Smooth muscle cell (in vitro differentiated cells): ENCODE measurements around the gene HCN1. TPM values are rescaled to one million over a fixed set of nuclear protein-coding genes. Genes with fewer than 3 reads are reported as not detected.

Experiments used
- DNase-seq: peaks from one replicate; lab custom pipeline; 2025; ENCODE audit not compliant: unreplicated experiment; lab: John Stamatoyannopoulos, UW
- H2AFZ ChIP-seq: fragments of 200-600 bp; sonication (generic); 2 replicates; pipeline ENCODE4 v1.6.0; 2016; ENCODE audit warnings: antibody characterized with exemption, low read depth, mild to moderate bottlenecking
- H3F3A ChIP-seq: fragments of 200-600 bp; sonication (generic); 2 replicates; pipeline ENCODE4 v1.6.0; 2017; ENCODE audit warnings: antibody characterized with exemption, low read depth
- H3K27ac ChIP-seq: fragments of 200-600 bp; sonication (generic); 2 replicates; pipeline ENCODE4 v1.5.1; 2016; ENCODE audit warnings: low read depth, mild to moderate bottlenecking
- H3K27me3 ChIP-seq: fragments of 200-600 bp; sonication (generic); 2 replicates; pipeline ENCODE4 v1.6.1; 2016; ENCODE audit warnings: low read depth, mild to moderate bottlenecking
- H3K36me3 ChIP-seq: fragments of 200-600 bp; sonication (generic); 2 replicates; pipeline ENCODE4 v1.5.1; 2016; ENCODE audit warnings: low read depth
- H3K4me1 ChIP-seq: fragments of 200-600 bp; sonication (generic); 2 replicates; pipeline ENCODE4 v1.5.1; 2016; ENCODE audit warnings: low read depth
- H3K4me2 ChIP-seq: fragments of 200-600 bp; sonication (generic); 2 replicates; pipeline ENCODE4 v1.6.0; 2016; ENCODE audit warnings: mild to moderate bottlenecking
- H3K4me3 ChIP-seq: fragments of 200-600 bp; sonication (generic); 2 replicates; pipeline ENCODE4 v1.5.1; 2016; ENCODE audit warnings: mild to moderate bottlenecking
- H3K79me2 ChIP-seq: fragments of 200-600 bp; sonication (generic); 2 replicates; pipeline ENCODE4 v1.6.0; 2016; ENCODE audit warnings: low read depth, mild to moderate bottlenecking
- H3K9ac ChIP-seq: fragments of 200-600 bp; sonication (generic); 2 replicates; pipeline ENCODE4 v1.6.0; 2016; ENCODE audit warnings: low read depth
- H3K9me3 ChIP-seq: fragments of 200-600 bp; sonication (generic); replicated peaks from 2 replicates; pipeline ENCODE4 v1.5.1; 2016; ENCODE audit warnings: low read depth
- H4K20me1 ChIP-seq: fragments of 200-600 bp; sonication (generic); 2 replicates; pipeline ENCODE4 v1.6.0; 2016; ENCODE audit warnings: low read depth
- CTCF ChIP-seq: fragments of 200-600 bp; sonication (generic); IDR thresholded peaks from 2 replicates; pipeline ENCODE4 v1.5.1; 2017; ENCODE audit warnings: borderline replicate concordance, mild to moderate bottlenecking, antibody characterized with exemption; ENCODE audit not compliant: insufficient read depth, poor library complexity, severe bottlenecking
- WGBS: methylation state at CpG from one replicate; pipeline ENCODE4 v1.1.7; 2016; ENCODE audit warnings: low lambda C conversion rate; 5-methylcytosine and 5-hydroxymethylcytosine counted together
- polyA plus RNA-seq: library from polyadenylated mRNA; unstranded; fragments of >200 nt; fragmentation: Nextera tagmentation; extraction: Ambion mirVana; gene quantifications from 2 replicates; pipeline ENCODE4 v1.2.1, GENCODE V29; 2016
- total RNA-seq: library from RNA; depleted of rRNA; stranded (reverse); fragments of >200 nt; gene quantifications from 2 replicates; pipeline ENCODE4 v1.2.3, GENCODE V29; 2014

HCN1 gene
- total and polyA plus RNA-seq, 2 experiments from 2014 or later, result not detected

GRCh38 chr5:45532826-45533624, 163.2 kb downstream of the HCN1 start:
- no peak for TF ChIP-seq CTCF
- no peak for DNase-seq
- Histone ChIP-seq H2AFZ (no peak overlapping the region), H3K4me3 (no peak overlapping the region), H4K20me1 (no peaks in the 10 kb centered on the region), H3F3A (no peaks in the 10 kb centered on the region), H3K36me3 (no peaks in the 10 kb centered on the region), H3K79me2 (no peaks in the 10 kb centered on the region), H3K4me2 (no peak overlapping the region), H3K27me3 (no peaks in the 10 kb centered on the region), H3K27ac (no peak overlapping the region), H3K9me3 (no peaks in the 10 kb centered on the region), H3K9ac (no peak overlapping the region), H3K4me1 (peaks cover 11% of the 10 kb centered on the region)
- WGBS, result 73% methylated on average over 4 of the region's 4 CpGs

- H3K36me3 ChIP-seq, result no peaks in the 10 kb centered on the region
- no peaks in the 10 kb centered on the region for H3K79me2 ChIP-seq
- peak overlapping the region; percentile 54 for H2AFZ ChIP-seq
- H3K27ac ChIP-seq, result no peak overlapping the region
- DNase-seq, result no peak
- no peaks in the 10 kb centered on the region for H3K4me1 ChIP-seq
- H3K9me3 ChIP-seq, result no peaks in the 10 kb centered on the region
- H3K27me3 ChIP-seq, result no peaks in the 10 kb centered on the region
- no peaks in the 10 kb centered on the region for H4K20me1 ChIP-seq
- TF ChIP-seq CTCF, result peak; percentile 60
- 28% methylated on average over 2 of the region's 2 CpGs for WGBS
- H3K4me3 ChIP-seq, result no peak overlapping the region
- no peaks in the 10 kb centered on the region for H3F3A ChIP-seq
- peak overlapping the region; percentile 64 for H3K4me2 ChIP-seq
- H3K9ac ChIP-seq, result no peak overlapping the region
Measured at GRCh38 chr5:45521067-45521466, 175.1 kb downstream of the HCN1 start.

GRCh38 chr5:45512521-45512920, 183.7 kb downstream of the HCN1 start:
- H3K4me3 ChIP-seq, result no peak overlapping the region
- no peak for DNase-seq
- H3K27ac ChIP-seq, result no peak overlapping the region
- H4K20me1 ChIP-seq, result no peaks in the 10 kb centered on the region
- WGBS, result 50% methylated on average over 1 of the region's 1 CpG
- no peaks in the 10 kb centered on the region for H3F3A ChIP-seq
- no peaks in the 10 kb centered on the region for H3K27me3 ChIP-seq
- no peak overlapping the region for H2AFZ ChIP-seq
- H3K9me3 ChIP-seq, result no peaks in the 10 kb centered on the region
- no peaks in the 10 kb centered on the region for H3K36me3 ChIP-seq
- TF ChIP-seq CTCF, result no peak
- no peaks in the 10 kb centered on the region for H3K4me1 ChIP-seq
- H3K9ac ChIP-seq, result no peak overlapping the region
- no peaks in the 10 kb centered on the region for H3K79me2 ChIP-seq
- H3K4me2 ChIP-seq, result no peak overlapping the region

GRCh38 chr5:45509371-45509770, 186.8 kb downstream of the HCN1 start:
- WGBS, result 93% methylated on average over 2 of the region's 2 CpGs
- Histone ChIP-seq H3K36me3 (no peaks in the 10 kb centered on the region), H3K9ac (no peak overlapping the region), H3F3A (no peaks in the 10 kb centered on the region), H3K27me3 (no peaks in the 10 kb centered on the region), H3K79me2 (no peaks in the 10 kb centered on the region), H3K27ac (no peak overlapping the region), H4K20me1 (no peaks in the 10 kb centered on the region), H3K4me3 (no peak overlapping the region), H2AFZ (no peak overlapping the region), H3K4me1 (no peaks in the 10 kb centered on the region), H3K4me2 (no peak overlapping the region), H3K9me3 (no peaks in the 10 kb centered on the region)
- no peak for TF ChIP-seq CTCF
- DNase-seq, result no peak
